Medulla oblongata (tissue), 1 donor: Measurements from ENCODE around the gene ARHGAP26.

ENCODE experiments used
- DNase-seq: peaks from one replicate; pipeline ENCODE4 v3.0.0-alpha.2; 2015; ENCODE audit errors: extremely low spot score

Gene ARHGAP26

DNA sequence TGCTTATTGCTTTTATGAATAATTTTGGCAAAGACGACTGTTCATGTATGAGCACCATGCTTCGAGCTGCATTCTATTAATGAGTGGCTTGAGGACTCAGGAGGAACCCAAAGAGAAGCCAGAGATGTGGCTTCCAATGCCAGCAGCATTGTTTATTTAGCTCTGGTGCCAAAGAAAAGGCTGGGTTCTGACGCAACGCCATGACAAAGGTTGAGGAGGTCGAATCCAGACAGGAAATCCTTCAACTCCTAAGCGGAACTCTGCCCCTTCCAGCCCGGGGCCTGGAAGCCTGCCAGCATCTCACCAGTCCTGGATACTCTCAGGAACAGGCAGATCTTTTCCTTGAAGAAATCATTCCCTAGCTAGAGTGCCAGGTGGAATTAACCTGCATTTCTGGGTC lies 104.4 kb downstream of the ARHGAP26 start:
- peak; percentile 28 for DNase-seq

DNA sequence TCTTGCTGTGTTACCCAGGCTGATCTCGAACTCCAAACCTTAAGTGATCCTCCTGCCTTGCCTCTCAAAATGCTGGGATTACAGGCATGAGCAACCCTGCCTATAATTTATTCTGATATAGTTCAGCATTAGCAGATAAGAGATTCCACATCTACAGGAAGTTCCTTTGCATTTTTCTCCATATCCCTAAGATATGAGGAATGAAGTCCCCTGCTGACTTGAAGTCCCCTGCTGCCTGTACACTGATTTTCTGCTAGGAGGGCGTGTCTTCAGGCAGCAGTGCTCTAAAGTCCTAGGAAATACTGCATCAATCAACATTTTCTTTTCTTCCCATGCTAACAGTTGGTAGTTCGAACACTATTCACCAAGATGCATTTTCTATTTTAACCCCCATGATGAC lies 105.8 kb downstream of the ARHGAP26 start:
- DNase-seq, result no peak

DNA sequence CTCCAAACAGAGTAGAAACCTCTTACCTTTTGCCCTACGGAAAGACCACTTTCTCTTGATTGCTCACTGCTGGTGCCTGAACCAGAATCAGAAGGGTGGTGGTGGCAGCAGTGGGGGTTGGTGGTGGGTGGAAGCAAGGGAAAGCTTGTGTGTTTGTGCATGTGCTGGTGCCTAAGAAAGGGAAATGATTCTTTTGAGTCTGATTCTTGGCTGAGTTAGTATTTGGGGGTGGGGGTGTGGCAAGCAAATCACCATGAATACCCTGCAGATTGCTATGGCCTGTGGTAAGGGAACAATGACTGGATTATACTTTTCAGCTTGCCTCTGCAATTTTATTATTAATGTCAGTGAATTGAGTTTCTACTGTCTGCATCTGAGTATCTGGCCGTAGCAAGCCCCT lies 106.6 kb downstream of the ARHGAP26 start:
- no peak for DNase-seq

DNA sequence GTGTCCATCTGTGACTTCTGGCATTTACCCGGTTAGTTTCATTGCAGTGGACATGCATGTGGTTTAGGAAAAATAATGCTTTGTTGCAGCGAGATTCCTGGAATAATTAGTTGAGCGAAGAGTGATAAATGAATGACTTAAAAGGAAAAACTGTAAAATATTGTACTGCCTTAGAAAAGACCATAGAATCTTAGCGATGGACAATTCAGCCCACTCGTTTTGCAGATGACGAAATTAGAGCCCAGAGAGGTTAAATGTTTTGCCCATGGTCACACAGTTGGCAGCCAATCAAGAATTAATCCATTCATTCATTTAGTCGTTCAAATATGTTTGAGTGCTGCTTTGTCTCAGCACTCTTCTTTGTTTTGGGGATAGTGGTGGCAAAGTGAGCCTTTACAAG lies 107.9 kb downstream of the ARHGAP26 start:
- DNase-seq, result no peak

DNA sequence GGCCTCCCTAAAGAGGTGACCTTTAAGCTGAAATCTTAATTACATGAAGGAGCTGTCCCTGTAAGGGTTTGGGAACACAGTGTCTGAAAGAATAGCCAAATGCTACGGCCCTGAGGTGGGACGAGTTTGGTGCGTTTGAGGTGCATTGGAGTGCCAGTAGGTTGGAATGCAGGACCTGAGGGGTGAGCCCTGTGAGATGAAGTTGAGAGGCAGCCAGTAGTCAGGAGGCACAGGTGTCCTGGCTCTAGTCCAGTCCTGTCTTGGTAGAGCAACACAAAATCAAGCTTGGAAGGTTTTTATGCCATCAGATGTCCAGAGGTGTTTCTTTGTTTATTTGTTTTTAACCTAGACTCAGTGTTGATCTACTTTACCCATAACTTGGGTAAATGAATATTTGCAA lies 108.5 kb downstream of the ARHGAP26 start:
- no peak for DNase-seq

DNA sequence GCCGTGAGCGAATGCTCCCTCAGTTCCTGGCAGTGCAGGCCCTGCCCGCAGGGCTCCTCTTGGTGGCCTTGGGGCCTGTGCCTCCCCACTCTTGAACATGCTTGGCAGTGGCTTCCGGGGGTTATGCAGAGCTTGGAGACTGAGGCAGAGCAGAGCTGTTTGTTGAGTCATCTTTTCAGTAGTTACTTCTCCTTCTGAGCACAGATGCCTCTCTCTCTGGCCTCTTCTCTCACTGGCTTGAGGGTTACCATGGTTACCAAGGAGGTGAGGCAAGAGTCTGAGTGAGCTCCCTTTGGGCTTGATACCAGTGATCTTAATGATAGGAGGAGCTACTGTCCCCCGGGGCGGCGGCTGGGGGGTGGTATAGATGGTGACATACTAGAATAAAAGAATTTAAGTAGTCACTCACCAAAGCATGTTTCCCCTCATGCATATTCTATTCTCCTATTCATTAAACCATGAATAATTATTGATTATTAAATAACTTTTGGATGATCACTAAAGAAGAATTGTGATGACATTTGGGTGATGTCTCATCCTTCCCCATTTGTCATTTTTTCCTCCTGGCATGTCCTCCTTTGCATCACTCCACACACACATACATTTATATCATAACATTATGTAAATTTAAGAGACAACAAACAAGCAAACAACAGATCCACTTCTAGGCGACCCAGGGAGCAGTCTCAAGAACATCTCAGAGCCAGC lies 111.1 kb downstream of the ARHGAP26 start:
- peak; percentile 74 for DNase-seq

DNA sequence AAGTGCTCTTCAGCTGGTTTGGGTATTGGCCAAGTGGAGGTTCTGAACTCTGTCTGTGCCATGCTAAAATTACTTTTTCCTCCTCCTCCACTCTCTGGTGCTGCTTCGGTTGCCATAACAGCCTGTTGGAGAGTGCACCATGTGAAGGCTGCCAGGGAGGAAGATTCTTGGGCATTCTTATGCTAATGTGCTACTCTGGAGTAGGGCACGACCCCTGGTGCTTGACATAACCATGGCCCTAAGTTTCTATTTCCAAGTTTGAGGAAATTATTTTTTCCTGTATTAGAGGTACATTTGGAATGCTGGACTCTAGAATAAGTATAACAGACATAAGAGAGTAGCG lies 111.6 kb downstream of the ARHGAP26 start:
- DNase-seq, result peak; percentile 67

DNA sequence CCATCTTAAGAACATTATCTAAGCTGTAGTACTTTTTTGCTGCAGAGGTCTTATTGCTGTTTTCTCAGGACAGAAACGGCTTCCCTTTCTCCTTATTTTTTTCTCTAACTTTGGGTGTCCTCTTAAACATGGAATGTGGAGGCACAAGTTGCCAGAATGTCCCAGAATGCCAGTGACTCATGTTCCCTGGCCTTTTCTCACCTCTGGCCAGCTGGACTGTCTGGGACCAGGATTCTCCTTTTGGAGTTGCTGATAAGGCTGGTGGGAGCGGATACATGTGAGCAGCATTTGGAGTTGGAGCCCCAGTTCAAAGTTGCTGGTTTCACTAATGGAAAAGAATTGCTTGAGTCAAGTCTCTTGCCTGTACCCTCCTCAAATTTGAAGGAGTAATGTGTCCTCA lies 112.8 kb downstream of the ARHGAP26 start:
- no peak for DNase-seq

DNA sequence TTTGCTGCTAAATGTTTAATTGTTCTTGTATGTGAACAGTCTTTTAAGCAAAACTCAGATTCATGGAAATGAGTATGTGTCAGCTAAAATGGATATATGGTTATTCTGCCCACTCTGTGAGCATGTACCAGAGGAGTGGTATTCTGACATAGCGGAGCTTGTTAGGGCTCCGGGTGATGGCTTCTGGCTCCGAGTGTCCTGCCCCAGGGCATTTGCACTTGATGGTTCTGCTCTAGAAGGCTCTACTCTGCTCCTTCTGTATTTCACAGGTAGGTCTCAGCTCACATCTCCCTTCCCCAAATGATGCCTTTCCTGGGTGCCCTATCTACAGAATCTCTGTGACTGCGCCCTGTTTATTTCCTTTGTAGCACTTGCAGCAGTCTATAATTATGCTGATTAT lies 113.3 kb downstream of the ARHGAP26 start:
- DNase-seq, result no peak

DNA sequence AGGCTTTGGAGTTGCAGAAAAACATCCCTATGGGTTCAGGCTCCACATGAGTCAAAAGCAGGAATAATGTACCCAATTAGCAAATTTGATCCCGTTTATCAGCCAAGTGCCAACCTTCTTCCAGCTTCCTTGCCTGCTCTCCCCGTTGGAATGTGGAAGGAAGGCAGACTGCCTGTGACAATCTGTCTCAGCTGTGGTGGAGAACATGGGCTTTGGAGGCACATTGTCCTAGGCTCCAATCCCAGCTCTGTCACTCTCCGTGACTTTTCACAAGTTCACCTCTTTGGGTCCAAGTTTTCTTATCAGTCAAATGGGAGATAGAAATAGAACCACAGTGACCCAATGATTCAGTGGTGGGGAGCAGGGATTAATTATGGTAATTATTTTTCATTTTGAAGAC lies 113.9 kb downstream of the ARHGAP26 start:
- DNase-seq, result no peak

DNA sequence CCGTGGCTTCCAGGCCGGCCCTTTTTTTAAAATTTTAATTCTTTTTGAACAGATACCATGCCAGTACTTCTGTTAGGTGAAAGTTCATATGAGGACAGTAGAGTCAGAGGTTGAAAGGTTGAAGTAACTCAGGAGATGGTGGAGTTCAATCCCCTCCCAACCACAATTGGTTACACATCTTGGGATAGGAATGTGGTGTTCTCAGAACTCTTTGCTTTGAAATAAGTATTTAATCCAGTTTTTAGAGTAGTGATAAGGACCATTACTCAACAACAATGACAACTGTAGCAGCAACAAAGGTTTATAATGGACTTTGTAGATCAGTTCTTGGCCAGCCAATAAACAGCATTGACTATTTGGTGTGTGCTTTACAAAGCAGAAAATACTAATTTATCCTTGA lies 116.0 kb downstream of the ARHGAP26 start:
- DNase-seq, result no peak

DNA sequence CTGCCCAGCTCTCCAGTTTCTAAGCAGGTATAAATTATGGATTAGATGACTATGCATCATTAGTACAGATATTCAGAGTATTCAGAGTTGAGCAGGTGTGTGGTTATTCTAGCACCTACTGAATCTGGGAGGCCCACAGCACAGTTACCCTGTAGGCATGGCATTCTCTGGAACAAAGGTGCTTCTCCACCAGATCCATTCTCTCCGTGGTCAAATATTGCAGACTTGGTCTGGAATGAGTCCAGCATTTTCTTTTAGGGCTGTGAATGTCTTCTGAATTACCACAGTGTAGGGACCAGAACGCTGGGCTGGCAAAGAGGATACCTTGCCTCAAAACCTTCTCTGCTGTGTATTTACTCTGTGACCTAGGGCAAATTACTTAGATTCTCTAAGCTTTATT lies 116.8 kb downstream of the ARHGAP26 start:
- DNase-seq, result no peak

DNA sequence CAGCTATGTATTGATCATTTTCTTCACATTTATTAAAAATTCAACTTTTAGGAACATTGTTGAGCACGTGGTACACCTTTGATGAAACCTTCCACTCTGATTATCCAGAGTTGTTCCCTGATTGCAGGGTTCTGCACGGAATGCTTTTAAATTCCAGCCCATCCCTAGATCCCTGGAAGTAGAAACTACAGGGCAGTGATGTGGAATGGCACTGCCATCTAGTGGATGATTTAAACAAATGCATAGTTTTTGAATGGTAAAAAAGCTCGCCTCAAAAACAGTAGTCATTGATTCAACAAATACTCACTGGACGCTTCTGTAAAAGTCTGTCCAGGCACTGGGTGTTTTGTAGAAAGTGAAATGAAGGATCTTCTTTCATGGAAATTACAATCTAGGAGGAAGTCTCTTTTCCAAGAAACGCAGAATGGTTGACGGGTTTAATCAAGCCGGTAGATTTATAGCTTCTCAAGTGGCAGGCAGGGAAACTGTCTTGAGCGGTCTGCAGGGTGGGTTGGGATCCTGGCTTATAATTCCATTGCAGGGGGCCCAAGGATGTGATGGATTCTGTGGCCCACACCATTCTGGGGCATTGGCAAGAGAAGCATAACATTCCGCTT lies 118.4 kb downstream of the ARHGAP26 start:
- peak; percentile 82 for DNase-seq

DNA sequence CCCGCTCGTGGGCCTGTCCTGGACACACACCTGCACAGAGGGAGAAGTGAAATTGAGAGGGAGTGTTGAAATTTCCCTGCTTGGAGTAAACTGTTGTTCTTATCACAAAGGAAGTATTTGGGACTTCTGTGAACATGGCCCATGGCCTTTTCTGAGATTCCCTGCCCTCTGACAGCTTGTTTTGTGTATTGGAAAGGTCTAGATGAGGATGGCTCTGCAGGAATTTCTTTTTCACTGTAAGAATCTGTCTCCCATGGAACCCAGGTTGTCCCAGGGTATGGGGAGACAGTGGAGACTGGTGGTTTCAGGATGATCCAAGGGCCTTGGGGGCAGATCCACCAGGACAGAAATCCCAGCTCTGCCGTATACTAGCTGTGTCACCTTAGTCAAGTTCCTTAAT lies 121.8 kb downstream of the ARHGAP26 start:
- DNase-seq, result no peak

DNA sequence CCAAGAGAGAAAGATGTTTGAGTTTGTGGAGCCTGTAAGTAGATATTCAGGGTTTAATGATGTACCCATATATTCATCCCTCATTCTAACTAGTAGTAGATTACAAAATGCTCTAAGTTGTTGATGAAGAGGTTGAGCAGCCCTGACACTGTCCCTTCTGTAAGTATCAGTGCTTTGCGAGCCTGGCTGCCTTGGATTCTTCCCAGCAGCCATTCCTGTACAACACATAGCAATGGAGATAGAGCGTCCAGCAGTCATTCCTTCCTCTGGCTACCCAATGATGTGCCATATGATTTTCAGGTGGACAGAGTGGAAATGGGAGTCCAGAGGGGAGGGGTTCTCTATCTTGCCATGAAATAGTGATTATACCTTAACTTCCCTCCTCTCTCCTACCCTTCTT lies 124.1 kb downstream of the ARHGAP26 start:
- DNase-seq, result no peak

DNA sequence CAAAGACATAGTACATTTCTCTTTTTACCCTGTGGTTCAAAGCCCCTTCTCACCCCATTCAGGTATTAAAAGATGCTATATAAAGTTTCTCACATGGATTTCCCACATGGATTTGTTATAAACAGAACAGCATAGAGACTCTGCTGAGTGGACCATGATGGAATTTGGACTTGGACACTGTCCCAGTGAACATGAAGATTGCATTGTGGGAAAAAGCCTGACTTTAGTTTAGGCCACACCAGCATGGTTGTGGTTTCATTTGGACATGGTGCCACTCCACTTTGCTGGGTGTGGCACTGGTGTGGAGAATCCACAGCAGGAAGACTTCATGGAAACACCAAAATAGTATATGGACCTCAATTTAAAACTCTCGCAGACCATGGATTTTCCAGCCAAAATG lies 124.6 kb downstream of the ARHGAP26 start:
- no peak for DNase-seq

DNA sequence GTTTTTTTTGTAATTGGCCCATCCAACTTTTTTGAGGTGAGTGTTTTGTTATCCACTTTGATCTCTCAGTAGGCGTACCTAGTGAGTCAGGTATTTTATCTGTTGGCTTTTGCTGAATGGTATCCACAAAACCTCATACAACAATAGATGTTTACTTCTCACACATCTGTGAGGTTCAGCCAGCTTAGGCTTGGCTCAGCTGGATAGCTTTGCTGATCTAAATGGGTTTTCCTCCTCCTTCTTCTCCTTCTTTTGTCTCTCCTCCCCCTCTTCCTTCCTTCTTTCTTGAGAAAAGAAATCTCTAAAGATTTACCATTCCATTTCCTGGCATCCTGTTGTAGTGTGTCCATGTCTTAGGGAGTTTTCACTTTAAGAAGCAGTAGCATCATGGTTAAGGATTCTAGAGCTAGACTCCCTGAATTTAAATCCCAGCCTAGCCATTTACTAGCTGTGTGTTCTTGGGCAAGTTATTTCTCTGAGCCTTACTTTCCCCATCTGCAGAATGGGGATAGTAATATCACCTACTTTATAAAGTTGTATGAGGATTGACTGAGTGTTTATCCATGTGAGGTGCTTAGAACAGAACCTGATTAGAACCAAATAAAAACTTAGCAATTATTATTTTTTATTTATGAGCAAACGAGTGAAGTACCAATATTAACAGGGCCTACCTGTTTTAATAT lies 126.3 kb downstream of the ARHGAP26 start:
- DNase-seq, result no peak

DNA sequence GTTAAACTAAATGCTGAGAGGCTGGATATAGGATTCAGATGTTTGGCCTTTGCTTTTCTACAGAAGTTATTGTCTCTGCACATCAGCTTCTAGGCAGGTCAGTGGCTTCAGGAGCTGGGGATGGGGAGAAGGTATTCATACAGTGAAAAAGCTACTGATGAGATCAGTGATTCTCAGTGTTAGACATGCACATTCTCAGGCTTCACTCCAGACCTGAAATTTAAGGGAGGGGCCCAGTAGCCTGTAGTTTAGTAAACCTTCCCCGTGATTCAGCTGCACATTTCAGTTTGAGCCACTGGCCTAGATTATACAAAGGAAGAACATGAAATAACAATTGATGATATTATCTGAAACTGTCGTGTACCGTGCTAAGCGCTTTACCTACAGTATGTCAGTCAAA lies 127.2 kb downstream of the ARHGAP26 start:
- DNase-seq, result no peak

DNA sequence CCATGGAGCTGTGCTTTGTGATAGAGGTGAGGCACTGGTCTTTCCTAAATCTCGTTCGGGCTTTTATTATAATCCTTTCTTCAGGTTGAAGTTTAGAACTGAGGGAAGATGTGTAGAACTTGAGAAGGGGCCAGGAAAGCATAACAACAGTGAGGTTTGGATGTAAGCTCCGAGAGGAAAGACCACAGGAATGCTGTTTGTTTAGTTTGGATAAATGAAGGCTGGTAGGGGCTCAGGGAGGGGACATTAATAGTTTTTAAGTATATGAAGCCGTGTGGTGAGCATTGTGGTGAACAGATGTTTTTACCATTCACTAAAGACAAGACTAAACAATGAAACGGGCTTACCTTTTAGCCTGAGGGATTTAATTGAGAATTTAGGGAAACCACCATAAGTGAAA lies 130.8 kb downstream of the ARHGAP26 start:
- no peak for DNase-seq

DNA sequence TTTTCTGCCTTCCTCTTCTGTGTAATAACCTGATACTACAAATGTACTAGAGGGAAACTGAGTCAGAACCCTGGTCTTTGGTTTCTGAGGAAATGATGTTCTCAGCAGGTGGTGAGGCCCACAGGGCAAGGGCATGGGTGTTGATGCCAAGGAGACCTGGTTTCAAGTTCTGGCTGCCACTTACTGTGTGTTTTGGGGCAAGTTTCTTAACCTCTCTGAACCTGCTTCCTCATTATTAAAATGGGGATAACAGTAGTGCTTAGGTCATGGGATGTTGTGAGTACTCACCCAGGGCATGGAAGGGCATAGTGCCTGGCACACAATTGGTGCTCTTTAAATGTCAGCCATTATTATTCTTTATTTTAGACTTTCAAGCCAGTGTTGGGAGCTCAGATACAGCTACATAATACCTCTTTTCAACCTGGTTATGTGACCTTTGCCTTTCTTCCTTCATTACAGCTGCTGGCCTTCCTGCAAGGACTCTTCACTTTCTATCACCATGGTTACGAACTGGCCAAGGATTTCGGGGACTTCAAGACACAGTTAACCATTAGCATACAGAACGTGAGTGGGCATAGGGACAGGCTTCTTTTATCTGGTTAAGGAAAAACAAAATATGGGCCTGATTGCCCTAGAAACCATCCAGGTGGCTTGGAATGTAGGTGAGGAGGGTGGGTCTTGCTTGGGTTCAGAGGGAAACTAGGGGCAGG lies 131.5 kb downstream of the ARHGAP26 start:
- no peak for DNase-seq

DNA sequence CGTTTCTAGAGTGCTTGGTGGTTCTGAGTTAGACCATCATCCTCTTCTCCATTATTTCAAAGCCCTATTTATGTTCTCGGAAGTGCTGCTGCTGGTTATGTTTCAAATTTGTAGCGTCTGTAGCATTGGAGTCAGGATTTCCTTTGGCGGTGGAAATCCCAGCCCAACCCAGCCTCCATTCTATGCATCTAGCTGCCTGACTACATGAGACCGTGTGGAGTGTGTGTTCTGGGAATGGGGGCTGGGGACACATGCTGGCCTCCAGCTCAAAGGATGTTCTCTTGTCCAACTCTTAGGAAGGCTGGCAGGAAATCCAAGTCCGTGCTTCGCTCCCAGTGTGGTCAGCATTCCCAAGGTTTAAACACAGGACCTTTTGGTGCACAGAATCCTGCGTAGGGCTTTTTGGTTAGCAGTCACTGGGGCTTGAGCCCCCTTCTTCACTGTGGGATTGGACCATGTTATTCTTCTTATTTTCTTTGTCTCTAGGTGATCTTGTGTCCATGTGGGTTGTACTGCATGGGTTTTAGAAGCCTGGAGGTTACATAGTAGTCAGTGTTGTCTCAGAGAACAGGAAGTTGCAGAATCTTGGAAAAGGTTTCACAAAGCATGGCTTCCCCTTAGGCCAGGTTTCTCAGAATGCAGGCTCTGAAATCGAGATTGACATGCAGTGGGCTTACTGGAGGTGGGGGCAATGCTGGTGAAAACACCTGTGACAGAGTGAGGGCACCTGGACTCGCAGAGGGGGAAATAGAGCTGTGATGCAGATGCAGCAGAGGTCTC lies 132.2 kb downstream of the ARHGAP26 start:
- no peak for DNase-seq

DNA sequence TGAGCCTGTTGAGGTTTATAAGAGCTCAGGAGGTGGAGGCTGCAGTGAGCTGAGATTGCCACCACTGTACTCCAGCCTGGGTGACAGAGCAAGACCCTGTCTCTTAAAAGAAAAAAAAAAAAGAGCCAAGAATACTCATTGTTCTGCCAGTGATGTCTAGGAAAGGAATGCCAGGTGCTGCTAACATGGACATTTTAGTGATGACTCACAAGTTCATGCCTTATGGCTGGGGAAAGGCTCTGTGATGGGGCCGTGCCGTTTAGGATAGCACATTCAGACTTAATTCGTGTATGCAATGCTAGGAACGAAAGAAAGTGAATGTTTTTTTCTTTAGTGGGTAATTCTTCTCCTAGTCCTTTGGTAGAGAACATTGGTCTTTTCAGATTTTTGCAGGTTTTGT lies 134.2 kb downstream of the ARHGAP26 start:
- DNase-seq, result no peak
